SK-N-SH (cell line): ENCODE measurements around the gene PCDH17. TPM values are rescaled to one million over a fixed set of nuclear protein-coding genes. Genes with fewer than 3 reads are reported as not detected.
A peak's percentile ranks its signal among the peaks of the same experiment; 100 is the strongest.

ENCODE experiments used
- CTCF ChIA-PET: fragments of 300-600, 350-600 bp; formaldehyde crosslinking; extraction: SDS; loops from one replicate; lab custom pipeline; 2021; lab: Yijun Ruan, JAX
- POLR2A ChIA-PET: fragments of 350-600 bp; sonication (Branson Sonifier 250); formaldehyde crosslinking; extraction: SDS; loops from one replicate; lab custom pipeline; 2020; ENCODE audit warnings: antibody characterized with exemption, inconsistent platforms; lab: Yijun Ruan, JAX
- DNase-seq: peaks from one replicate; pipeline ENCODE4 v3.0.0; 2012
- H2AFZ ChIP-seq: fragments of 200-600 bp; sonication (generic); 2 replicates; pipeline ENCODE4 v1.8.1; 2016; ENCODE audit warnings: antibody characterized with exemption, mild to moderate bottlenecking, low read depth
- H3F3A ChIP-seq: fragments of 200-600 bp; sonication (generic); replicated peaks from 2 replicates; pipeline ENCODE3; 2016; ENCODE audit warnings: antibody characterized with exemption, mild to moderate bottlenecking; ENCODE audit not compliant: insufficient read depth
- H3K27ac ChIP-seq, 2 experiments: fragments of 200-500 bp in 1 of 2; fragments of 200-600 bp in 1 of 2; sonication (Bioruptor generic) in 1 of 2; sonication (generic), shearing (Covaris generic) in 1 of 2; 2 replicates each; pipeline versions ENCODE4 v1.5.1 to v1.6.1; 2014 to 2016; ENCODE audit warnings: low read depth in 2 of 2, inconsistent platforms in 1 of 2, low read length in 1 of 2, mild to moderate bottlenecking in 1 of 2, mixed read lengths in 1 of 2
- H3K27me3 ChIP-seq: fragments of 200-600 bp; sonication (generic), shearing (Covaris generic); 2 replicates; pipeline ENCODE4 v1.6.1; 2016; ENCODE audit warnings: mixed run types; ENCODE audit not compliant: insufficient read depth
- H3K36me3 ChIP-seq, 2 experiments: fragments of 200-500 bp in 1 of 2; fragments of 200-600 bp in 1 of 2; sonication (Bioruptor generic) in 1 of 2; sonication (generic) in 1 of 2; replicated peaks in 1 of 2; 2 replicates each; pipeline versions ENCODE3 to v1.5.1; 2014 to 2016; ENCODE audit warnings: low read length in 1 of 2, mild to moderate bottlenecking in 1 of 2; ENCODE audit not compliant: insufficient read depth in 2 of 2, control insufficient read depth in 1 of 2
- H3K4me1 ChIP-seq, 2 experiments: fragments of 200-500 bp in 1 of 2; fragments of 200-600 bp in 1 of 2; sonication (Bioruptor generic) in 1 of 2; sonication (generic), shearing (Covaris generic) in 1 of 2; 2 replicates each; pipeline versions ENCODE4 v1.5.1 to v1.6.1; 2014 to 2016; ENCODE audit warnings: low read depth in 1 of 2, low read length in 1 of 2, mixed run types in 1 of 2; ENCODE audit not compliant: insufficient read depth in 2 of 2, control insufficient read depth in 1 of 2
- H3K4me2 ChIP-seq: fragments of 200-600 bp; sonication (generic), shearing (Covaris generic); 2 replicates; pipeline ENCODE4 v1.6.1; 2017; ENCODE audit warnings: mixed run types
- H3K4me3 ChIP-seq, 2 experiments: fragments of 200-500 bp in 1 of 2; fragments of 200-600 bp in 1 of 2; sonication (Bioruptor generic) in 1 of 2; sonication (generic), shearing (Covaris generic) in 1 of 2; 2 replicates each; pipeline versions ENCODE4 v1.5.1 to v1.8.1; 2014 to 2016; ENCODE audit warnings: low read depth in 2 of 2, inconsistent platforms in 1 of 2, low read length in 1 of 2, mild to moderate bottlenecking in 1 of 2, mixed read lengths in 1 of 2, moderate library complexity in 1 of 2
- H3K79me2 ChIP-seq: fragments of 200-600 bp; sonication (generic); 2 replicates; pipeline ENCODE4 v1.8.1; 2017; ENCODE audit warnings: mild to moderate bottlenecking; ENCODE audit not compliant: insufficient read depth
- H3K9ac ChIP-seq: fragments of 200-600 bp; sonication (generic); 2 replicates; pipeline ENCODE4 v1.6.1; 2017; ENCODE audit warnings: mixed run types
- H3K9me2 ChIP-seq: fragments of 200-600 bp; sonication (generic); 2 replicates; pipeline ENCODE4 v1.6.1; 2017; ENCODE audit warnings: mixed run types
- H3K9me3 ChIP-seq: fragments of 200-600 bp; sonication (generic); 2 replicates; pipeline ENCODE4 v1.6.1; 2017; ENCODE audit warnings: mixed run types, mild to moderate bottlenecking, moderate library complexity
- H4K20me1 ChIP-seq: fragments of 200-600 bp; sonication (generic); 2 replicates; pipeline ENCODE4 v1.6.1; 2017; ENCODE audit warnings: mild to moderate bottlenecking, mixed run types; ENCODE audit not compliant: insufficient read depth
- CHD2 ChIP-seq: fragments of 150-350 bp; IDR thresholded peaks from 2 replicates; pipeline ENCODE4 v1.6.1; 2018; ENCODE audit warnings: low read length; ENCODE audit not compliant: partially characterized antibody
- EP300 ChIP-seq, 2 experiments: IDR thresholded peaks; 2 replicates each; pipeline versions ENCODE4 v1.4.0 to v1.6.1; 2012; ENCODE audit warnings: borderline replicate concordance in 1 of 2, low read depth in 1 of 2, low read length in 1 of 2
- EZH2phosphoT487 ChIP-seq: fragments of 200-600 bp; sonication (generic); IDR thresholded peaks from 2 replicates; pipeline ENCODE4 v1.6.1; 2017; ENCODE audit warnings: low read depth, mixed run types, mild to moderate bottlenecking, antibody characterized with exemption, moderate library complexity, borderline replicate concordance
- FOXJ3 ChIP-seq: sonication (generic); formaldehyde crosslinking; IDR thresholded peaks from 2 replicates; pipeline ENCODE4 v1.5.1; 2020; ENCODE audit warnings: mild to moderate bottlenecking, missing genetic modification reagents
- FOXM1 ChIP-seq: IDR thresholded peaks from 2 replicates; pipeline ENCODE4 v1.4.0; 2012; ENCODE audit warnings: low read depth, mild to moderate bottlenecking
- GATA2 ChIP-seq: sonication (generic); formaldehyde crosslinking; IDR thresholded peaks from 2 replicates; pipeline ENCODE4 v1.5.0; 2020; ENCODE audit warnings: mild to moderate bottlenecking, missing genetic modification reagents
- IRF3 ChIP-seq: fragments of 150-350 bp; IDR thresholded peaks from 2 replicates; pipeline ENCODE4 v1.6.1; 2016; ENCODE audit warnings: mild to moderate bottlenecking, low read depth, low read length
- MXI1 ChIP-seq: IDR thresholded peaks from 2 replicates; pipeline ENCODE4 v1.6.1; 2012; ENCODE audit warnings: mild to moderate bottlenecking, low read depth, low read length, improper control_type of control experiment
- PBX3 ChIP-seq: IDR thresholded peaks from 2 replicates; pipeline ENCODE4; 2012
- POLR2AphosphoS5 ChIP-seq: IDR thresholded peaks from 2 replicates; pipeline ENCODE4 v1.6.1; 2012; ENCODE audit warnings: low read depth, low read length
- RCOR1 ChIP-seq: fragments of 150-350 bp; IDR thresholded peaks from 2 replicates; pipeline ENCODE4 v1.6.1; 2017; ENCODE audit warnings: antibody characterized with exemption, low read length
- REST ChIP-seq: IDR thresholded peaks from 2 replicates; pipeline ENCODE4 v1.6.1; 2012; ENCODE audit warnings: mild to moderate bottlenecking, low read depth, low read length, moderate library complexity
- RFX5 ChIP-seq: IDR thresholded peaks from 2 replicates; pipeline ENCODE4 v1.6.1; 2012; ENCODE audit warnings: mild to moderate bottlenecking, improper control_type of control experiment, low read length
- RXRA ChIP-seq: IDR thresholded peaks from 2 replicates; pipeline ENCODE4 v1.4.0; 2012; ENCODE audit warnings: low read depth, mild to moderate bottlenecking, borderline replicate concordance
- SIN3A ChIP-seq: IDR thresholded peaks from 2 replicates; pipeline ENCODE4 v1.6.1; 2012; ENCODE audit warnings: low read depth, mild to moderate bottlenecking, low read length, moderate library complexity, borderline replicate concordance
- SMC3 ChIP-seq: IDR thresholded peaks from 2 replicates; pipeline ENCODE4 v1.6.1; 2012; ENCODE audit warnings: low read depth, low read length, improper control_type of control experiment
- TAF1 ChIP-seq: IDR thresholded peaks from 2 replicates; pipeline ENCODE4 v1.6.1; 2012; ENCODE audit warnings: low read depth, mild to moderate bottlenecking, low read length, moderate library complexity, borderline replicate concordance
- WGBS: methylation state at CpG from one replicate; pipeline ENCODE4 v1.1.6; 2017; ENCODE audit warnings: low lambda C conversion rate; 5-methylcytosine and 5-hydroxymethylcytosine counted together
- polyA plus RNA-seq, 3 experiments: library from polyadenylated mRNA; depleted of rRNA; stranded (reverse); fragments of >200 nt; gene quantifications; 2 replicates each; pipeline ENCODE4 v1.2.3, GENCODE V29; 2012

The PCDH17 gene
- polyA plus RNA-seq, 1 of the 3 experiments (the other 2 are of a cell fraction) = 0.13 TPM

- peaks cover 4 to 15% of the 10 kb centered on the region in 2 experiments; a peak in 1 of 4 replicates for H3K4me1 ChIP-seq
- H4K20me1 ChIP-seq = no peaks in the 10 kb centered on the region
- no peaks in the 10 kb centered on the region for H3K79me2 ChIP-seq
- peak; percentile 32 for DNase-seq
- POLR2A ChIA-PET = no interaction called here
- H3K36me3 ChIP-seq = no peaks in the 10 kb centered on the region
- no peaks in the 10 kb centered on the region for H3K9me2 ChIP-seq
- TF ChIP-seq EP300 (IDR thresholded peaks at IDR 0.05; ENCODE audit: borderline replicate concordance in 1 of 2, low read depth in 1 of 2, low read length in 1 of 2) (no peak), EZH2phosphoT487 (no peak), SMC3 (no peak), RXRA (no peak)
- TF ChIP-seq, all 33 proteins: peak for 0
- 1% methylated on average over 28 of the region's 29 CpGs for WGBS
- peaks cover 31% of the 10 kb centered on the region for H3K27me3 ChIP-seq
- CTCF ChIA-PET = interaction anchor here (0.7 to 3.4 kb wide), 6 partner anchors 25 to 1689 kb away, joined by 3 to 20 read pairs (median 4); no protein-coding TSS in a partner anchor
- H3F3A ChIP-seq = peaks cover 7% of the 10 kb centered on the region
- peak overlapping the region; percentile 93 for H3K4me2 ChIP-seq
- no peak overlapping the region for H3K9ac ChIP-seq
- H3K9me3 ChIP-seq = no peaks in the 10 kb centered on the region
- H3K27ac ChIP-seq = no peak overlapping the region
- peak overlapping the region; percentile 75 for H2AFZ ChIP-seq
- peak overlapping the region; percentile 51 to 70 for H3K4me3 ChIP-seq
Observed at GRCh38 chr13:57629391-57629804, 2.1 kb upstream of the PCDH17 start.

GRCh38 chr13:57629821-57630235 is 1.7 kb upstream of the PCDH17 start:
- Histone ChIP-seq H4K20me1 (no peaks in the 10 kb centered on the region), H3K27ac (no peak overlapping the region), H3K79me2 (no peaks in the 10 kb centered on the region), H3K4me1 (peaks cover 4 to 20% of the 10 kb centered on the region in 2 experiments; a peak in 1 of 4 replicates), H3F3A (peaks cover 7% of the 10 kb centered on the region), H3K27me3 (peaks cover 35% of the 10 kb centered on the region), H3K9me3 (no peaks in the 10 kb centered on the region), H3K9ac (no peak overlapping the region), H2AFZ (peak overlapping the region; percentile 86), H3K4me3 (peak overlapping the region; percentile 51 to 70), H3K9me2 (no peaks in the 10 kb centered on the region), H3K4me2 (peak overlapping the region; percentile 93), H3K36me3 (no peaks in the 10 kb centered on the region)
- WGBS = 4% methylated on average over 33 of the region's 34 CpGs
- DNase-seq = peak; percentile 95
- POLR2A ChIA-PET = no interaction called here
- TF ChIP-seq POLR2AphosphoS5 (peak; percentile 92), MXI1 (0 out of 2 replicates have a peak, but pooled peaks have one; percentile 22), REST (0 out of 2 replicates have a peak, but pooled peaks have one; percentile 19), TAF1 (peak; percentile 92), FOXJ3 (no peak), CHD2 (peak; percentile 47), SMC3 (no peak), EP300 (IDR thresholded peaks at IDR 0.05; ENCODE audit: borderline replicate concordance in 1 of 2, low read depth in 1 of 2, low read length in 1 of 2) (no peak), GATA2 (CRISPR knock-in tag) (peak; percentile 74), RFX5 (peak; percentile 52; the same call in 1 of the 2 replicates), SIN3A (0 out of 2 replicates have a peak, but pooled peaks have one; percentile 39), RCOR1 (no peak), FOXM1 (no peak), IRF3 (peak; percentile 41; the same call in 1 of the 2 replicates), PBX3 (peak; percentile 44; the same call in 1 of the 2 replicates)
- CTCF ChIA-PET = interaction anchor here (0.8 to 3.4 kb wide), 4 partner anchors 41 to 1331 kb away, joined by 3 to 20 read pairs (median 4); no protein-coding TSS in a partner anchor
